GM18520 (cell line): ENCODE results near the gene SPOP.
"Not testable (repeated sequence)": the region's sequence is repeated elsewhere in the genome, so short reads cannot be mapped to it uniquely, and the experiment has no call there.

Experiments used
- ATAC-seq: cut with Tn5 transposase; IDR thresholded peaks from one replicate; pipeline ENCODE4 v1.9.1; 2021; ENCODE audit not compliant: unreplicated experiment

SPOP gene

DNA sequence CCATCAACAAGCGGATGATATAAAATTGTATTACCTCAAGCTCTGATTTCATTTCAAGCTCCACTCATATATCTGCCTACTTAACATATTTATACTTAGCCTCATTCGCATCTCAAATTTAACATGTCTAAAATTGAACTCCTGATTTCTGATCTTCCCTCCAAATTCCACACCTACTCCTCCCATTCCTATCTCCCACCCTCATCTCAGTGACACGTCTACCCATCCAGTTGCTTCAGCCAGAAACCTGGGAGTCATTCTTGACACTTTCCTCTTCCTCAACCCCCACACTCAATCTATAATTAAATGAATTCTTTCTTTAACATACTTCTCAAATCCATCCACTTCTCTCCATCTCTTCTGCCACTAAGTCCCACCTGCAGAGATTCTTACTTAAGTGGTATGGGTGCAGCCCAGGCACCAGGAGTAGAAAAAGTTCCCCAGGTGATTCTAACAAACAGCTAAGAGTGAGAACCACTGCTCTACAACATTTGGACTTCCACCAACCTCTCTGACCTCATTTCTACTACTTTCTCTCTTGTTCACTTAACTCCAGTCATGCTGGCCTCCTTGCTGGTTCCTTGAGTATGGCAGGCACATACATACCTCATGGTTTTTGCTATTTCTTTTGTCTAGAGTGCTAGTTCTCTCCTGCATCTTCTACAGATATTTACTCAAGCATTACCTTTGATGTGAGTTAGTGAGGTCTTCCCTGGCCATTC, 18.1 kb downstream of the SPOP start:
- no peak for ATAC-seq

DNA sequence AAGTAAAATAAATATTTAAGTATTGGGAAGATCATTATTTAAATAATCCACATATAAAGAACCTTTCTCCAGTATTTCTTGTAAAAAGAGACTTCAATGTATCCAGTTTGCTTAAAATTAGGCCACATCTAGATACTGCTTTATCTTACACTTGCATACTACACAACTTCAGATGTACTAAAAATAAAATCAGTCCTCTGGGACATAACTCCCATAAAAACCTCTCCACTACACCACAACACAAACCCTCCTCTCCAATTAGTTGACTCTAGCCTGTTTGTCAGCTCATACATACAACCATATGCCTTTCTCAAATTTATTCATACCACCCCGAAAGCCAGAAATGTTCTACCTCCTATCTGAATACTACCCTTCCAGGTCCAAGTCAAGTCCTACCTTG, 21.6 kb downstream of the SPOP start:
- ATAC-seq: no peak

GRCh38 chr17:49647256-49647585, 30.7 kb downstream of the SPOP start:
- ATAC-seq: no peak

DNA sequence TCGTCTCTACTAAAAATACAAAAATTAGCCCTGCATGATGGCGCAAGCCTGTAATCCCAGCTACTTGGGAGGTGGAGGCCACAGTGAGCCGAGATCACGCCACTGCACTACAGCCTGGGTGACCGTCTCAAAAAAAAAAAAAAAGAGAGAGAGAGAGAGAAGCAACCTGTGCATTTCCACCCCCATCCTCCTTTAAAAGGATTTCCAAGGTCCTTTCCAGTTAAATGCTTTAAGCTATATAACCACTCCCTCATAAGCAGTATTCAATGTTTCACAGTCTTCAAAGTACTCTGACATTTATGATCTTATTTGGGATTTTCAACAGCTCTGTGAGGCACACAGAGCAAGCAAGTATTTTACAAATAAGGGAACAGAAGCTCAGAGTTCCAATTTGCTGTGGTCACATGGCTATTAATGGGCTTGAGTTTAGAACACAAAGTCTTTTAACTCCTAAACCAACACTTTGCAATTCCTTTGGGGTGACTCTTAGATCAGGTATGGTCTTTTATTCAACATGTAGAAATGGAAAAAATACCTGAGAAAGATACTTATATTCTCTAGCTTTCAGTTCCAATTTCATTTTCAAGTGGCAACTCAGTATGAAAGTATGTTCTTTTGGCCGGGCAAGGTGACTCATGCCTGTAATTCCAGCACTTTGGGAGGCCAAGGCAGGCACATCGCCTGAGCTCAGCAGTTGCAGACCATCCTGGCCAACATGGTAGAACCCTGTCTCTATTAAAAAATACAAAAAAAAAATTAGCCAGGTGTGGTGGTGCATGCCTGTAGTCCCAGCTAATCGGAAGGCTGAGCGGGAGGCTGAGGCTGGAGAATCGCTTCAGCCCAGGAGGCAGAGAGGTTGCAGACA, 31.3 kb downstream of the SPOP start:
- ATAC-seq: no peak

GRCh38 chr17:49646056-49646390, 31.9 kb downstream of the SPOP start:
- not testable (repeated sequence) for ATAC-seq

- ATAC-seq: no peak
Observed at GRCh38 chr17:49645654-49646053, 32.2 kb downstream of the SPOP start.

DNA sequence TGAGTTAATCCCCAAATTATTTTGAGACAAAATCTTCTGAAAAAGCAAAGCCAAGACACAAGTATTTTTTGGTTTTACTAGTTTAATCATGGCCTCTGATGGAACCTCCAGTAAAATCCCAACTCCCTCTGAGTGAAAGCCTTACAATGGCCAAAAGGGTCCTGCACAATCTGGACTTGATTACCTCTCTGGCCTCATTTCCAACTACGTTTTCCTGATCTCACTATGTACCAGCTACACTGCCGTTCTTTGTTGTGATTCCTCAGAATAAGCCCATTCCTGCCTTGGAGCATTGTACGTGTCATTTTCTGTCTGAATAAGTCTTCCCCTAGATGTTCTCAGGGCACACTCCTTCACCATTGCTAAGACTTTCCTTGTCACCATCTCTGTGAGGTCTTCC, 37.3 kb downstream of the SPOP start:
- no peak for ATAC-seq

- ATAC-seq: no peak
Observed at GRCh38 chr17:49638818-49639217, 39.1 kb downstream of the SPOP start.

- ATAC-seq: no peak
Observed at GRCh38 chr17:49637739-49638138, 40.2 kb downstream of the SPOP start.

DNA sequence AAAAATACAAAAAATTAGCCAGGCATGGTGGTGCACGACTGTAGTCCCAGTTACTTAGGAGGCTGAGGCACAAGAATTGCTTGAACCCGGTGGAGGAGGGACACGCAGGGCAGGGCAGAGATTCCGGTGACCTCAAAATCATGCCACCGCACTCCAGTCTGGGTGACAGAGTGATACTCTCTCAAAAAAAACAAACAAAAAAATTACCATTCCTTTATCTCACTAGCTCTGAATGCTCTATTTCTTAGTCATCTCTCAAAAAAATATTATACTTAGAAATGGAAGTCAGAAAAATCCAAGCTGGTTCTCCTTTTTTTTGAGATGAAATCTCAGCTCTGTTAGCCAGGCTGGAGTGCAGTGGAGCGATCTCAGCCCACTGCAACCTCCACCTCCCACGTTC, 40.8 kb downstream of the SPOP start:
- no peak for ATAC-seq

- ATAC-seq: no peak
Observed at GRCh38 chr17:49635121-49635520, 42.8 kb downstream of the SPOP start.

DNA sequence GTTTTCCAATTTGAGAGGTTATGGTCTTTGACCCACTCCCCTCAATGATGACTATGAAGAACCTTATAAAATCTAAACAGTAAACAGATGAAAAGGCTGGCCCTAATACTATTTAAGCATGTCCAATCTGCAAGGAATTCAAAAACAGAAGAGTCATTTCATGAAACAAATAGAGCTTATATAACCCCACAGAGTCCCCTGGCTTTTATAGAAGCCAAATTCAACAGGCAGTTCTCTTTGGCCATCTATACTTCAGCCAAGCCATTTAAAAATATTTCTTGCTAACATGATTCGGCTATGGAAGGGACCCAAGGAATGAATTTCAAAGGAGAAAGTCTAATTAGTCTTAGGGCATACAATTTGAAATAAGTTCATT, 43.4 kb downstream of the SPOP start:
- no peak for ATAC-seq

GRCh38 chr17:49633762-49634484, 44.0 kb downstream of the SPOP start:
- ATAC-seq: no peak

DNA sequence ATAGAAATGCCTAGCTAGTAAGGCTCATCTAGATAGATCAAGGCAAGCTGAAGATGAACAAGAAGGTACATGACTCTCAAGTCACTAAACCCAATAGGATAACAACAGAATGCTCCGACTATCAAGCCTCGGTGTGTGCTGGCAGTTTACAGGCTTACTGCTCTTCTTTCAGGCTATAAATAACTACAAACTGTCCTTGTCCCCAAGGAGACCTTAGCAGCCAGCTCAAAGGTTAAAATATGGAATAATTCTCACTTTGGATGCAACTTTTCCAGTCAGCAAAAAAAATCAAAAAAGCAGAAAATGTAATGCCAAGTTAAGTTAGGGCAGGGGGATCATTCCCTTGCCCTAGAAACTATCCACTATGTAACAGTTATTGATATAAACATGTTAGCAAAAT, 44.6 kb downstream of the SPOP start:
- no peak for ATAC-seq

- ATAC-seq: no peak
Observed at GRCh38 chr17:49632201-49632600, 45.7 kb downstream of the SPOP start.

GRCh38 chr17:49631496-49631895, 46.4 kb downstream of the SPOP start:
- no peak for ATAC-seq

DNA sequence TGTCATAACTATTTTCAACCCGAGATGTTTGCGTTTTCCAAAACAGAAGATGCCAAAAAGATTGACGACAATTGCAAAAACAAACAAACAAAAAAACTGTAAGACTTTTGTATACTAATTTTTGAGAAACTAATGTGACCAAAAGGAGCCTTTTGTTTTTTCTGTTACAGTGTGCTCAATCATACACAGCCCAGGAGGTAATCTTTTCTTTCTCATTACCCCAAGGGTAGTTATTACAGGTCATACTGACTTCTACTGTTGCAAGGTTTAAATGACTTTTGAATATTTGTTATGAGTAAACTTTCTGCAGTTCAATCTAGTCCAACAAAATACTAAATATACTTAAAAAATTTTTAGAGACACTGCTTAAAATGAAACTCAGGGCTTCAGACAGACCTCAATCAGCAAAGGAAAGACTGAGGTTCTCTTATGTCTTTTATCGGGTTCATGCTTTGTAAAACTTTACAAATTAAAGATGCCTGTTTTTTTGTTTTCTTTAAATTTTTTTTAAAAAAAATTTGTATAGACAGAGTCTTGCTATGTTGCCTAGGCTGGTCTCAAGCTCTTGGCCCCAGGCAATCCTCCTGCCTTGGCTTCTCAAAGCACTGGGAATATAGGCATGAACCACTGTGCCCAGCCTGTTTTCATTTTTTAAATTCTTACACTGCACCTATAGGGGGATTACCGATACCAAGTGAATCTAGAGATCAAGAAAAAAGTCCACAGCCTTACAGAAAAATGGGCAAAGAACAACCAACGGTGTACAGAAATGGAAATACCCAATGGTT, 47.6 kb downstream of the SPOP start:
- no peak for ATAC-seq

- ATAC-seq: no peak
Observed at GRCh38 chr17:49629447-49629846, 48.5 kb downstream of the SPOP start.

GRCh38 chr17:49624896-49625295, 53.0 kb downstream of the SPOP start:
- no peak for ATAC-seq

DNA sequence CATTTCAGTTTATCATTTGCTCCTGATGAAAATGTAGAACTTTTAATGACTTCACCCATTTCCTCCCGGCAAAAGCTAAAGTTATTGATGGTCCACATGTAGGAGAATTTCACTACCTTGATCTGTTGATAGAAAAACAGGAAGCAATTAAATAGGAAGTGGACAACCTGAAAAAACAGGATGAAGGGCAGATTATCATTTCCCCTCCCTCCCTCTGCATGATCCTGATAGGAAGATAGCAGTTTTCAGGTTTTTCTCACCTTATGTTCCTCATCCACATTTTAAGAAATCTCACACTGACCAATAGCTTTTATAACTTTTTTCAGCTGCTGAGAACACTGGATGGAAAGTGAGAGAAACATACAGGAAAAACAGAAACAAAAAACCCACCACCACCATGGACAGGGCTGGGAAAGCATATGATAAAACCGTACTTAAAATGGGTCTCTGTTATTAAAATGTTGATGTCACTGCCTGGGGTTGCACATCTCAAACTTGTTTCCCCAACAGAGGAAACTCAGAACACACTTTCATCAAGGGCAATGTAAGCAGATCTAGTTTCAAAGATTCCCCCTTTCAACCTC, 55.9 kb downstream of the SPOP start:
- no peak for ATAC-seq

GRCh38 chr17:49621420-49621819, 56.5 kb downstream of the SPOP start:
- ATAC-seq: no peak
